ENCODE data around the gene MAPK11. TPM values are rescaled to one million over a fixed set of nuclear protein-coding genes. Genes with fewer than 3 reads are reported as not detected.
A peak's percentile ranks its signal among the peaks of the same experiment; 100 is the strongest.

MAPK11 gene
- total and polyA plus RNA-seq, 2 donors (not counting 1 experiment from before 2014, with no cell fraction given) = 2.6 to 7.6 TPM

DNA sequence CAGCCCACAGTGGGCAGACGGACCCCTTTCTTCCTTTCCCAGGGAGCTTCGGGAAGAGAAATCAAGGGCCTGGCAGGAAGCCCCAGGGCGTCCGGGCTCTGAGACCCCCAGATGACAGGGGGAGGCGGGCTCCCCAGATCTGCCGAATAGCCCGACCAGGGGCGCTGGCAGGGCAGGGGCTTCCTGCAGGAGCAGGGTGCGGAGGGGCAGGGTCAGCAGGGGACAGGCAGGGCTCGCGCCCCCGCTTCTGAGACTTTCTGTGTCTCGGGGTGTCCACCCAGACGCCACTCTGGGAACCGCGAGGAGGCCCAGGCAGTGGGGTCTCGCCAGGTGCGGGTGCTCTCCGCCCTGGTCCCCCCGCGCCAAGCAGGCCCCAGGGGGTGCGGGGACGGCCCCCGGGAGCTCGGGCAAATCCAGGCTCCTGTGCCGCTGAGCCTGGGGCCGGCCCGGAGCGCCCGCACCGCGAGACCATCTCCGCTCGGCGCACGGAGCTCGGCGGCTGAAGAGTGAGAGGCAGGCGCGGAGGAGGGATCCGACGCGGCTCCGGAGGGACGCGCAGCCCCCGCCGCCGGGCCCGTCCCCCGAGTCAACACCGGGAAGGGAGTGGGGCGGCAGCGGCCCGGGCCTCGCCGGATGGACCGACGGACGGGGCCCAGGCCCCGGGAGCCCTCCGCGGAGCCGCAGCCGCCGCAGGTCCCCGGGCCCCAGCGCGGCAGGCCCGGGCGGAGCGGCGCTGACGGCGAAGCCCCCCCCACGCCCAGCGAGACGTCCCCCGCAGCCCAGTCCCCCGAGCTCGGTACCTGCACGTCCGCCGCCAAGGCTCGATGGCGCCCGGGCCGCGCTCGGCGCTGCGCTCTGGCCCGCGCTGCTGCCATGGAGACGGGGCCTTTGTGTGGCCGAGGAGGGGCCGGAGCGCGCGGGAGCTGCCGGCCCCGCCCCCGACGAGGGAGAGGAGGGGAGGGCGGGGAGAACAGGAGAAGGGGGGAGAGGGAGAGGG is 36.9 kb upstream of the MAPK11 start, which contains the start of gene PLXNB2:
Gene PLXNB2, minus strand, starts transcription at position 894 of the 997 bp plus-strand sequence. CDS start 17,062 bp downstream, outside the sequence.
- Histone ChIP-seq H2AFZ (ENCODE audit: low read length) (no peak within 1 kb of the TSS), H3K36me3 (ENCODE audit: control insufficient read depth, insufficient read depth, low read length) (peaks cover 10% of the 10 kb centered on the region), H3K9me3 (ENCODE audit: control insufficient read depth, insufficient read depth, low read depth, low read length) (no peaks in the 10 kb centered on the region), H3K4me2 (ENCODE audit: extremely low read depth, insufficient read depth, low read length) (peak within 1 kb of the TSS; percentile 52), H3K9ac (ENCODE audit: insufficient read depth, low read length) (peak within 1 kb of the TSS; percentile 81), H3K4me1 (ENCODE audit: control insufficient read depth, extremely low read depth, insufficient read depth, low read length) (peaks cover 43% of the 10 kb centered on the region), H3K27ac (ENCODE audit: insufficient read depth, low read length) (peak within 1 kb of the TSS; percentile 83), H3K4me3 (replicated peaks in 1 of 4; ENCODE audit: control extremely low read depth in 1 of 4, insufficient read depth in 1 of 4, low read depth in 3 of 4, low read length in 4 of 4) (peak within 1 kb of the TSS; percentile 70 to 96 (median 75)), H3K79me2 (ENCODE audit: control insufficient read depth, insufficient read depth, low read length) (peaks cover 46% of the 10 kb centered on the region), H4K20me1 (ENCODE audit: control insufficient read depth, extremely low read depth, insufficient read depth, low read length) (no peaks in the 10 kb centered on the region), H3K27me3 (ENCODE audit: control insufficient read depth, insufficient read depth, low read length) (no peaks in the 10 kb centered on the region)
- DNase-seq (ENCODE audit: low read depth in 2 of 2) = peak; percentile 79 to 87
- no peak for TF ChIP-seq EZH2 (IDR thresholded peaks at IDR 0.05; ENCODE audit: low read length, missing control alignments)
- TF ChIP-seq, protein P1, sequence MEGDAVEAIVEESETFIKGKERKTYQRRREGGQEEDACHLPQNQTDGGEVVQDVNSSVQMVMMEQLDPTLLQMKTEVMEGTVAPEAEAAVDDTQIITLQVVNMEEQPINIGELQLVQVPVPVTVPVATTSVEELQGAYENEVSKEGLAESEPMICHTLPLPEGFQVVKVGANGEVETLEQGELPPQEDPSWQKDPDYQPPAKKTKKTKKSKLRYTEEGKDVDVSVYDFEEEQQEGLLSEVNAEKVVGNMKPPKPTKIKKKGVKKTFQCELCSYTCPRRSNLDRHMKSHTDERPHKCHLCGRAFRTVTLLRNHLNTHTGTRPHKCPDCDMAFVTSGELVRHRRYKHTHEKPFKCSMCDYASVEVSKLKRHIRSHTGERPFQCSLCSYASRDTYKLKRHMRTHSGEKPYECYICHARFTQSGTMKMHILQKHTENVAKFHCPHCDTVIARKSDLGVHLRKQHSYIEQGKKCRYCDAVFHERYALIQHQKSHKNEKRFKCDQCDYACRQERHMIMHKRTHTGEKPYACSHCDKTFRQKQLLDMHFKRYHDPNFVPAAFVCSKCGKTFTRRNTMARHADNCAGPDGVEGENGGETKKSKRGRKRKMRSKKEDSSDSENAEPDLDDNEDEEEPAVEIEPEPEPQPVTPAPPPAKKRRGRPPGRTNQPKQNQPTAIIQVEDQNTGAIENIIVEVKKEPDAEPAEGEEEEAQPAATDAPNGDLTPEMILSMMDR (conservative IDR thresholded peaks at IDR 0.05 in 1 of 2, IDR thresholded peaks at IDR 0.05 in 1 of 2; ENCODE audit: low read depth in 1 of 2, low read length in 2 of 2) = no peak

DNA sequence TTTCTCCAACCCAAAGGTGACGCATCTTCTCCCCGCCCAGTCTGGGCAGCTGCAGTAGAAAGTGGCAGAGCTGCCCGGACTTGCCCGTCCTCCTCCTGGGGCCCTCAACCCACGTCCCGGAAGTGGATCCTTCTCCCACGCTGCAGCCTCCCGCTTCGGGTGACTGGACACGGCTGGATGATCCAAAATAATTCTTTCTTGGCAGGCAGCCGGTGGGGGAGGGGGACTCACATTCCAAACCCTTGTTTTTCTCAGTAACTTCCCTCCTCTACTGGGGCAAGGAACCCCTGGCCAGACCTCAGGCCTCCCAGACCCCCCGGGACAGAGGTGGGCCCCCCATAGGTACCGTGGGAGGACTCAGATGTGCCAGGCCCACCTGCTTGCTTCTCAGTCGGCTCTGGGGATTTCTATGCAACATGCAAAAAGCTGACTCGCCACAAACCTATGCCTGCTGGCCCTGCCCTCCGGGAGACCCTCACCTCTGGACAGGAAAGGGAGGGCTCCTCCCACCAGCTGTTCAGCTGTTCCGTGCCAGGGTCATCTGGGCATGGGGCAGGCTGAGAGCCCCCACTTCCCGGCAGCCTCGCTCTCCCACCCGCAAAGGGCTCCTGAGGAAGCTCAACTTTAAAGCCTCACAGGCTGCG is 35.9 kb upstream of the MAPK11 start:
- no peaks in the 10 kb centered on the region for H4K20me1 ChIP-seq (ENCODE audit: control insufficient read depth, extremely low read depth, insufficient read depth, low read length)
- H3K4me1 ChIP-seq (ENCODE audit: control insufficient read depth, extremely low read depth, insufficient read depth, low read length) = peaks cover 53% of the 10 kb centered on the region
- H2AFZ ChIP-seq (ENCODE audit: low read length) = no peak overlapping the region

More for the DNA sequence above, 35.9 kb upstream of the MAPK11 start:
- Histone ChIP-seq H3K36me3 (ENCODE audit: control insufficient read depth, insufficient read depth, low read length) (peaks cover 11% of the 10 kb centered on the region), H3K27ac (ENCODE audit: insufficient read depth, low read length) (peak overlapping the region; percentile 83), H3K4me2 (ENCODE audit: extremely low read depth, insufficient read depth, low read length) (peak overlapping the region; percentile 95), H3K9me3 (ENCODE audit: control insufficient read depth, insufficient read depth, low read depth, low read length) (no peaks in the 10 kb centered on the region), H3K79me2 (ENCODE audit: control insufficient read depth, insufficient read depth, low read length) (peaks cover 56% of the 10 kb centered on the region), H3K27me3 (ENCODE audit: control insufficient read depth, insufficient read depth, low read length) (no peaks in the 10 kb centered on the region), H3K9ac (ENCODE audit: insufficient read depth, low read length) (peak overlapping the region; percentile 81), H3K4me3 (replicated peaks in 1 of 4; ENCODE audit: control extremely low read depth in 1 of 4, insufficient read depth in 1 of 4, low read depth in 3 of 4, low read length in 4 of 4) (peak overlapping the region; percentile 72 to 96 (median 75))
- no peak for TF ChIP-seq EZH2 (IDR thresholded peaks at IDR 0.05; ENCODE audit: low read length, missing control alignments)
- TF ChIP-seq, protein P1 (conservative IDR thresholded peaks at IDR 0.05 in 1 of 2, IDR thresholded peaks at IDR 0.05 in 1 of 2; ENCODE audit: low read depth in 1 of 2, low read length in 2 of 2) = no peak
- peak; percentile 92 to 96 for DNase-seq (ENCODE audit: low read depth in 2 of 2)

Data from fibroblast of lung (primary cell).